Kidney epithelial cell (primary cell): ENCODE results near the gene CREB5. TPM values are rescaled to one million over a fixed set of nuclear protein-coding genes. Genes with fewer than 3 reads are reported as not detected.

Experiments used
- DNase-seq: peaks from one replicate; pipeline ENCODE4 v3.0.0-alpha.2; 2010; ENCODE audit warnings: low read depth
- H3K27me3 ChIP-seq: 2 replicates; pipeline ENCODE4 v1.6.0; 2011; ENCODE audit warnings: low read length; ENCODE audit not compliant: control insufficient read depth, insufficient read depth
- H3K36me3 ChIP-seq: 2 replicates; pipeline ENCODE4 v1.5.1; 2011; ENCODE audit warnings: low read length; ENCODE audit not compliant: control insufficient read depth, insufficient read depth
- H3K4me3 ChIP-seq: 2 replicates; pipeline ENCODE4 v1.5.1; 2011; ENCODE audit warnings: low read depth, mild to moderate bottlenecking, control low read depth, low read length
- total RNA-seq: library from RNA; depleted of rRNA; stranded (reverse); fragments of >200 nt; gene quantifications from 2 replicates; pipeline ENCODE4 v1.2.3, GENCODE V29; 2015
- TF ChIP-seq, protein P1 (sequence below): IDR thresholded peaks from 2 replicates; pipeline ENCODE4 v1.5.1; 2011; ENCODE audit warnings: mild to moderate bottlenecking, moderate library complexity, low read length, control low read depth, inconsistent platforms; ENCODE audit not compliant: insufficient read depth, poor library complexity, severe bottlenecking

Gene CREB5
- total RNA-seq, 1 donor from 2014 or later: 27.9 TPM

DNA sequence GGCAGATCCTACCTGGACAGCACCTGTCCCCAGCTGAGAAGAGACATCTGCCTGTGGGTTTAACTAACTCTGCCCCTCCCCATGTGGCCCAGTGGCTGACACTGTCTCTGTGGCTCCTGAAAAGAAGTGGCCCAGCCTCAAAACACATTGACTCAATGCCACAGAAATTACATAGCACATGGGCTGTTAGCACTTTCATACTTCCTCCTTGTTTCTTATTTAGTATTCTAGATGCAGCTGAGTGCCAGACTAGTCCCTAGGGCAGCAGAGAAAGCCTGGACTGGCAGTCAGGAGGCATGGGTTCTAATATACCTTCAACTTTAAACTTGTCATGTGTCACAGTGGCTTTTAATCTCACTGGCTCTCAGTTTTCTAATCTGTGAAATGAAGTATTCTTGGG, 374.8 kb downstream of the CREB5 start:
- no peak for DNase-seq
- Histone ChIP-seq H3K4me3 (no peak overlapping the region), H3K36me3 (no peaks in the 10 kb centered on the region), H3K27me3 (no peaks in the 10 kb centered on the region)
- TF ChIP-seq, protein P1, sequence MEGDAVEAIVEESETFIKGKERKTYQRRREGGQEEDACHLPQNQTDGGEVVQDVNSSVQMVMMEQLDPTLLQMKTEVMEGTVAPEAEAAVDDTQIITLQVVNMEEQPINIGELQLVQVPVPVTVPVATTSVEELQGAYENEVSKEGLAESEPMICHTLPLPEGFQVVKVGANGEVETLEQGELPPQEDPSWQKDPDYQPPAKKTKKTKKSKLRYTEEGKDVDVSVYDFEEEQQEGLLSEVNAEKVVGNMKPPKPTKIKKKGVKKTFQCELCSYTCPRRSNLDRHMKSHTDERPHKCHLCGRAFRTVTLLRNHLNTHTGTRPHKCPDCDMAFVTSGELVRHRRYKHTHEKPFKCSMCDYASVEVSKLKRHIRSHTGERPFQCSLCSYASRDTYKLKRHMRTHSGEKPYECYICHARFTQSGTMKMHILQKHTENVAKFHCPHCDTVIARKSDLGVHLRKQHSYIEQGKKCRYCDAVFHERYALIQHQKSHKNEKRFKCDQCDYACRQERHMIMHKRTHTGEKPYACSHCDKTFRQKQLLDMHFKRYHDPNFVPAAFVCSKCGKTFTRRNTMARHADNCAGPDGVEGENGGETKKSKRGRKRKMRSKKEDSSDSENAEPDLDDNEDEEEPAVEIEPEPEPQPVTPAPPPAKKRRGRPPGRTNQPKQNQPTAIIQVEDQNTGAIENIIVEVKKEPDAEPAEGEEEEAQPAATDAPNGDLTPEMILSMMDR: no peak

DNA sequence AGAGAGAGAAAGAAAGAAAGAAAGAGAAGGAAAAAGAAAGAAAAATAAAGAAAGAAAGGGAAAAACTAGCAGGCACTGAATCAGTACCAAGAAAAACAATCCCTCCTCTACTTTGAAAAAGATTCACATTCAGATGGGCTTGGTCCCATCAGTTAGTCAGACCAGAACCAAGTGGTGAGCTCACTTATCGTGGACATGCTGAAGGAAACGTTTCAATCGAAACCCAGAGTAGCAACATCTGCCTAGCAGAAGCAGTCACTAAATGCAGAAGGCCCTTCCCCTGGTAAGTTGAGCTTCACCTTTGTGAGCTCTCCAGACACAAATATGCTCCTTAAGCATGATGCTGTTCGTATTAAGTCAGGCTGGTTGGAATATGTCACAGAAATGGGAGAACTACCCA, 378.1 kb downstream of the CREB5 start:
- TF ChIP-seq, protein P1: no peak
- H3K27me3 ChIP-seq: no peaks in the 10 kb centered on the region
- DNase-seq: no peak
- H3K36me3 ChIP-seq: no peaks in the 10 kb centered on the region
- H3K4me3 ChIP-seq: no peak overlapping the region

DNA sequence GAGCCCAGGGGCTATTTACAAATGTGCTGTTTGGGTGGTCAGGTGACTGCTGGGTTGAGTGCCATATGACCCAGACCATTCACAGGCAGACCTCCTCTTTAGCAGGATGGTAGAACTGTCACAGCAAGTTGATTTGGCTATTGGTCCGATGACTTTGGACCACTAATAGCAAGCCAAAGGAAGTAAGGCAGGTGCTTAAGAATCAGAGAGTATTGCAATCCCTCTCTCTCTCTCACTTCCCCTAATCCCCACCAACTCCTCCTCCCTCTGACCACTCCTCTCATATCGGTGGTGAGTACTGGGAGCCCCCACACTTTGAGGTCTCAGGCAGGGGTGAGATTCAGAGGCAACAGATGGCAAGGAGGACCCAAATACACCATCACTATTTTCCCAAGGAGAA, 380.5 kb downstream of the CREB5 start:
- H3K27me3 ChIP-seq: no peaks in the 10 kb centered on the region
- TF ChIP-seq, protein P1: no peak
- H3K4me3 ChIP-seq: no peak overlapping the region
- no peak for DNase-seq
- no peaks in the 10 kb centered on the region for H3K36me3 ChIP-seq

DNA sequence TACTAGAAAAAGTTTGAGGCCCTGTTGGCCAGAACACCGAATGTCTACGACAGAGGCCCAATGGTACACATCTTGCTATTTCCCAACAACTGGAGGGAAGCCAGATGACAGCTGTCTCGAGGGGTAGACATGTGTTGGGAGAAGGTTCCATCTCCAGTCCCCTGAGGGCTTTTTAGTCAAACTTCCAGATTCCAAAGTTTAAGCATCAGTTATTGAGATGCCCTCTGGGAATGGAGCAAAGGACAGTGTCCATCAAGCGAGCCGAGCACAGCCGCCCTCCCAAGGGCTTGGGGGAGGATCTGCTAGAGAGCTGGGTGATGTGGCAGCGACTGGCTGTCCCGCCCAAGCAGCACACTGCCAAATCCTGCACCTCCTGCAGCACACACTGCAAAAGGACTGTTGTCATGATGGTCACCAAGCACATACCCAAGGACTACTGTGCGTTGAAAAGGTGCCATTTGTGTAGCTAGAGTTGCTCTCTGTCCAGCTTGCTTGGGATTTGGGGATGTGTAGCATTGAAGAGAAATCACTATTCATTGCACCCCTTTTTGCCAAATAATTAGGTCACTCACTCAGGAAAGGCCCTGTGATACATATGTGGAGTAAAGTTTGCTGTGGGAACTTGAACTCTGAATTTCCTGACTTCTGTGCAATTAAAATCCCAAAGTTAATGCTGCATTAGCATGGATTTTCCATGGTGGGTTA, 381.2 kb downstream of the CREB5 start:
- Histone ChIP-seq H3K27me3 (no peaks in the 10 kb centered on the region), H3K4me3 (no peak overlapping the region), H3K36me3 (no peaks in the 10 kb centered on the region)
- TF ChIP-seq, protein P1: no peak
- no peak for DNase-seq

DNA sequence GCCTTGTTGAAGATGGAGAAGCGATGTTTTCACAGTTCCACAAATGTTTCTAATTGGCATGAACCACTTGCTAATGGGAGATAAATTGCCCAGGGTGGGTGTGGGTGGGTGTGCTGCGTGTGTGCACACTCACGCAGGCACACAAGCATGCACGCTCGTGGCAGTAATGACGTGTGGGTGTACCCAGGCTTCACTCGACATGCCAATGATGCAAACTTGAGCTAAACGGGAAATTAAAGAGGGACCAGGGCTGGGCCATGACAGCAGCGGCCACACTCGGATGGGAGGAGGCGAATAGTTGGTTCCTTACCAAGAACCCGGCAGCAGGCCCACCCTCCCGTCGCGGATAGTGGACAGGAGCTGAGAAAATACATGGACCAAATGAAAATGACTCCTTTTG, 386.0 kb downstream of the CREB5 start:
- Histone ChIP-seq H3K4me3 (no peak overlapping the region), H3K36me3 (no peaks in the 10 kb centered on the region), H3K27me3 (no peaks in the 10 kb centered on the region)
- TF ChIP-seq, protein P1: no peak
- no peak for DNase-seq

DNA sequence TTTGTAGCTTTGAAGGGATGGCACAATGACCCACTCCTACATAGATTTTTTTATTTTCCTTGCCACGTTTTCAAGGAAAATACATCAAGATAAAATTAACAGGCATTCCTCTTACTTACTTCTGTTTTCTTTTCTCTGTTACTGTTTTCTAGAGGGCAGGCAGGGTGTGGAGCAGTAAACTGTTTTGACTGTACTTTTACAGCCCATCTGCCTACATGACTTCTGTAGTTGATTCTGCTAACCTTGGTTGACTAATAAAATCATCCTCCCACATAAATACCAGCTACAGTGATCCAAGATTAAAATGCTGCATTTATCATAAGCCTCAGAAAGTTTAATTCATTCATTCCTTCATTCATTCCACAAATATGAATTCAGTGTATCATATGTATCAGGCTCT, 387.3 kb downstream of the CREB5 start:
- TF ChIP-seq, protein P1: no peak
- no peaks in the 10 kb centered on the region for H3K27me3 ChIP-seq
- DNase-seq: no peak
- peaks cover 2% of the 10 kb centered on the region for H3K36me3 ChIP-seq
- H3K4me3 ChIP-seq: no peak overlapping the region
